Ectodermal cell (in vitro differentiated cells): Measurements from ENCODE around the gene TSR1.

Experiments
- H3K27ac ChIP-seq: 2 replicates; pipeline ENCODE4 v1.7.0; 2013; ENCODE audit warnings: mild to moderate bottlenecking, low read depth, low read length; ENCODE audit not compliant: insufficient read depth, poor library complexity, severe bottlenecking
- H3K27me3 ChIP-seq: 2 replicates; pipeline ENCODE4 v1.7.0; 2013; ENCODE audit warnings: mild to moderate bottlenecking, low read length; ENCODE audit not compliant: insufficient read depth, control insufficient read depth, poor library complexity, severe bottlenecking
- H3K36me3 ChIP-seq: one replicate; pipeline ENCODE4 v1.7.0; 2013; ENCODE audit warnings: low read length; ENCODE audit not compliant: control insufficient read depth, insufficient read depth
- H3K4me1 ChIP-seq: one replicate; pipeline ENCODE4 v1.7.0; 2013; ENCODE audit warnings: low read length; ENCODE audit not compliant: control insufficient read depth, insufficient read depth
- H3K4me3 ChIP-seq: 2 replicates; pipeline ENCODE4 v1.7.0; 2013; ENCODE audit warnings: low read depth, low read length, control low read depth; ENCODE audit not compliant: insufficient read depth
- H3K9me3 ChIP-seq: 2 replicates; pipeline ENCODE4 v1.7.0; 2013; ENCODE audit warnings: mild to moderate bottlenecking, low read length, moderate library complexity; ENCODE audit not compliant: control insufficient read depth
- WGBS, 2 experiments: methylation state at CpG; one replicate each; pipeline ENCODE4 v1.1.7; 2013; ENCODE audit warnings: missing lambda C conversion rate in 2 of 2; 5-methylcytosine and 5-hydroxymethylcytosine counted together

The TSR1 gene

GRCh38 chr17:2289878-2290478 lies 46.3 kb downstream of the TSR1 start:
- H3K4me3 ChIP-seq, result no peak overlapping the region
- 93 to 94% methylated on average over 2 of the region's 5 CpGs for WGBS, 2 experiments
- H3K4me1 ChIP-seq, result no peaks in the 10 kb centered on the region
- H3K27me3 ChIP-seq, result no peaks in the 10 kb centered on the region
- peaks cover 61% of the 10 kb centered on the region for H3K36me3 ChIP-seq
- H3K9me3 ChIP-seq, result no peaks in the 10 kb centered on the region
- H3K27ac ChIP-seq, result no peak overlapping the region

GRCh38 chr17:2283302-2283701 lies 53.0 kb downstream of the TSR1 start:
- Histone ChIP-seq H3K27ac (no peak overlapping the region), H3K4me3 (no peak overlapping the region), H3K9me3 (no peaks in the 10 kb centered on the region), H3K36me3 (peaks cover 51% of the 10 kb centered on the region), H3K4me1 (no peaks in the 10 kb centered on the region), H3K27me3 (no peaks in the 10 kb centered on the region)
- 95 to 97% methylated on average over 7 of the region's 7 CpGs for WGBS, 2 experiments

- H3K27me3 ChIP-seq, result no peaks in the 10 kb centered on the region
- H3K4me3 ChIP-seq, result no peak overlapping the region
- 84 to 89% methylated on average over 6 of the region's 7 CpGs for WGBS, 2 experiments
- no peaks in the 10 kb centered on the region for H3K4me1 ChIP-seq
- H3K9me3 ChIP-seq, result no peaks in the 10 kb centered on the region
- peaks cover 42% of the 10 kb centered on the region for H3K36me3 ChIP-seq
- H3K27ac ChIP-seq, result no peak overlapping the region
Measured at GRCh38 chr17:2282297-2282873, 53.9 kb downstream of the TSR1 start.

- H3K27ac ChIP-seq, result no peak overlapping the region
- H3K9me3 ChIP-seq, result no peaks in the 10 kb centered on the region
- no peak overlapping the region for H3K4me3 ChIP-seq
- peaks cover 46% of the 10 kb centered on the region for H3K36me3 ChIP-seq
- WGBS, 2 experiments, result 93 to 95% methylated on average over 8 to 9 of the region's 9 CpGs
- H3K27me3 ChIP-seq, result no peaks in the 10 kb centered on the region
- no peaks in the 10 kb centered on the region for H3K4me1 ChIP-seq
Measured at GRCh38 chr17:2279707-2280106, 56.5 kb downstream of the TSR1 start.

GRCh38 chr17:2277429-2278170 lies 58.7 kb downstream of the TSR1 start:
- Histone ChIP-seq H3K9me3 (no peaks in the 10 kb centered on the region), H3K36me3 (peaks cover 50% of the 10 kb centered on the region), H3K27ac (no peak overlapping the region), H3K27me3 (no peaks in the 10 kb centered on the region), H3K4me3 (no peak overlapping the region), H3K4me1 (no peaks in the 10 kb centered on the region)
- 94 to 96% methylated on average over 9 of the region's 9 CpGs for WGBS, 2 experiments

- no peaks in the 10 kb centered on the region for H3K9me3 ChIP-seq
- H3K36me3 ChIP-seq, result peaks cover 35% of the 10 kb centered on the region
- H3K4me1 ChIP-seq, result no peaks in the 10 kb centered on the region
- H3K27me3 ChIP-seq, result no peaks in the 10 kb centered on the region
- 100% methylated on average over 1 of the region's 1 CpG; no CpG with 5 or more reads in 1 of the 2 experiments for WGBS, 2 experiments
- H3K27ac ChIP-seq, result no peak overlapping the region
- H3K4me3 ChIP-seq, result no peak overlapping the region
Measured at GRCh38 chr17:2275722-2276121, 60.5 kb downstream of the TSR1 start.

GRCh38 chr17:2274414-2274813 lies 61.8 kb downstream of the TSR1 start:
- Histone ChIP-seq H3K9me3 (no peaks in the 10 kb centered on the region), H3K36me3 (peaks cover 28% of the 10 kb centered on the region), H3K4me3 (no peak overlapping the region), H3K4me1 (no peaks in the 10 kb centered on the region), H3K27ac (no peak overlapping the region), H3K27me3 (no peaks in the 10 kb centered on the region)
- 43 to 49% methylated on average over 2 of the region's 2 CpGs for WGBS, 2 experiments
